HG03558 (cell line): ENCODE data around the gene ZNRF2.
"Not testable (repeated sequence)": the region's sequence is repeated elsewhere in the genome, so short reads cannot be mapped to it uniquely, and the experiment has no call there.

ENCODE experiments used
- ATAC-seq: cut with Tn5 transposase; IDR thresholded peaks from one replicate; pipeline ENCODE4 v1.9.1; 2021; ENCODE audit warnings: moderate number of reproducible peaks; ENCODE audit not compliant: unreplicated experiment; ENCODE audit errors: extremely low read depth

Gene ZNRF2

GRCh38 chr7:30349816-30350215, 65.4 kb downstream of the ZNRF2 start:
- no peak for ATAC-seq

GRCh38 chr7:30351286-30351685, 66.9 kb downstream of the ZNRF2 start:
- ATAC-seq: no peak

- ATAC-seq: no peak
Observed at GRCh38 chr7:30351724-30352123, 67.3 kb downstream of the ZNRF2 start.

GRCh38 chr7:30352169-30352568, 67.8 kb downstream of the ZNRF2 start:
- ATAC-seq: no peak

GRCh38 chr7:30353532-30353931, 69.1 kb downstream of the ZNRF2 start:
- no peak for ATAC-seq

GRCh38 chr7:30353932-30354607, 69.7 kb downstream of the ZNRF2 start:
- ATAC-seq: no peak

GRCh38 chr7:30354791-30355190, 70.4 kb downstream of the ZNRF2 start:
- no peak for ATAC-seq

- no peak for ATAC-seq
Observed at GRCh38 chr7:30359957-30360356, 75.6 kb downstream of the ZNRF2 start.

- ATAC-seq: no peak
Observed at GRCh38 chr7:30363778-30364563, 79.6 kb downstream of the ZNRF2 start.

GRCh38 chr7:30364773-30365172, 80.4 kb downstream of the ZNRF2 start:
- no peak for ATAC-seq

GRCh38 chr7:30365621-30366020, 81.2 kb downstream of the ZNRF2 start:
- no peak for ATAC-seq

- no peak for ATAC-seq
Observed at GRCh38 chr7:30366606-30367005, 82.2 kb downstream of the ZNRF2 start.

- ATAC-seq: no peak
Observed at GRCh38 chr7:30367561-30367960, 83.2 kb downstream of the ZNRF2 start.

- ATAC-seq: no peak
Observed at GRCh38 chr7:30369879-30370278, 85.5 kb downstream of the ZNRF2 start.

- ATAC-seq: no peak
Observed at GRCh38 chr7:30371321-30371720, 86.9 kb downstream of the ZNRF2 start.

GRCh38 chr7:30378275-30378674, 93.9 kb downstream of the ZNRF2 start:
- no peak for ATAC-seq

GRCh38 chr7:30379131-30379530, 94.7 kb downstream of the ZNRF2 start:
- ATAC-seq: no peak

GRCh38 chr7:30379741-30380140, 95.3 kb downstream of the ZNRF2 start:
- no peak for ATAC-seq

GRCh38 chr7:30380294-30380693, 95.9 kb downstream of the ZNRF2 start:
- ATAC-seq: no peak

- ATAC-seq: not testable (repeated sequence)
Observed at GRCh38 chr7:30380824-30381223, 96.4 kb downstream of the ZNRF2 start.

- ATAC-seq: no peak
Observed at GRCh38 chr7:30382607-30383006, 98.2 kb downstream of the ZNRF2 start.

- ATAC-seq: no peak
Observed at GRCh38 chr7:30389791-30390190, 105.4 kb downstream of the ZNRF2 start.
